GM20000 (cell line): Measurements from ENCODE around the gene GULP1.

Experiments used
- DNase-seq: peaks from one replicate; pipeline ENCODE4 v3.0.0; 2012; ENCODE audit warnings: low spot score
- TF ChIP-seq, protein P1 (sequence below): IDR thresholded peaks from 2 replicates; pipeline ENCODE4 v1.5.1; 2012; ENCODE audit warnings: mild to moderate bottlenecking, control low read depth; ENCODE audit errors: extremely low read depth, missing control alignments

Gene GULP1

DNA sequence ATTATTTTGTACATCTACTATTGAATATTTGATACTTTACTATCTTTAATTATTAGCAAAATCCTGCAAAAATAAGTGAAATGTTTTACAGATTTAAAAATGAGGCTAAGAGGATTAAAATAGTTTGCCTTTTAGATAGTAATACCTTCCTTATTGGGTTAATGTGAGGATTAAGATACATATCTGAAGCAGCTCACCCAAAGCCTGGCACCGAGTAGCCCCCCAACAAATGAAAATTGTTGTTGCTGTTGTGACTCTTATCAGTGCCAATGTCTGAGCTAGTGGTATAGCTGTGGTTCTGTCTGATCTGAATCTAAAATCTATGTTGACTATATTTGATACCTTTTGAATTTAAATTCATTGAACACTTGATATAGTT lies 34.6 kb downstream of the GULP1 start:
- TF ChIP-seq, protein P1, sequence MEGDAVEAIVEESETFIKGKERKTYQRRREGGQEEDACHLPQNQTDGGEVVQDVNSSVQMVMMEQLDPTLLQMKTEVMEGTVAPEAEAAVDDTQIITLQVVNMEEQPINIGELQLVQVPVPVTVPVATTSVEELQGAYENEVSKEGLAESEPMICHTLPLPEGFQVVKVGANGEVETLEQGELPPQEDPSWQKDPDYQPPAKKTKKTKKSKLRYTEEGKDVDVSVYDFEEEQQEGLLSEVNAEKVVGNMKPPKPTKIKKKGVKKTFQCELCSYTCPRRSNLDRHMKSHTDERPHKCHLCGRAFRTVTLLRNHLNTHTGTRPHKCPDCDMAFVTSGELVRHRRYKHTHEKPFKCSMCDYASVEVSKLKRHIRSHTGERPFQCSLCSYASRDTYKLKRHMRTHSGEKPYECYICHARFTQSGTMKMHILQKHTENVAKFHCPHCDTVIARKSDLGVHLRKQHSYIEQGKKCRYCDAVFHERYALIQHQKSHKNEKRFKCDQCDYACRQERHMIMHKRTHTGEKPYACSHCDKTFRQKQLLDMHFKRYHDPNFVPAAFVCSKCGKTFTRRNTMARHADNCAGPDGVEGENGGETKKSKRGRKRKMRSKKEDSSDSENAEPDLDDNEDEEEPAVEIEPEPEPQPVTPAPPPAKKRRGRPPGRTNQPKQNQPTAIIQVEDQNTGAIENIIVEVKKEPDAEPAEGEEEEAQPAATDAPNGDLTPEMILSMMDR = no peak

DNA sequence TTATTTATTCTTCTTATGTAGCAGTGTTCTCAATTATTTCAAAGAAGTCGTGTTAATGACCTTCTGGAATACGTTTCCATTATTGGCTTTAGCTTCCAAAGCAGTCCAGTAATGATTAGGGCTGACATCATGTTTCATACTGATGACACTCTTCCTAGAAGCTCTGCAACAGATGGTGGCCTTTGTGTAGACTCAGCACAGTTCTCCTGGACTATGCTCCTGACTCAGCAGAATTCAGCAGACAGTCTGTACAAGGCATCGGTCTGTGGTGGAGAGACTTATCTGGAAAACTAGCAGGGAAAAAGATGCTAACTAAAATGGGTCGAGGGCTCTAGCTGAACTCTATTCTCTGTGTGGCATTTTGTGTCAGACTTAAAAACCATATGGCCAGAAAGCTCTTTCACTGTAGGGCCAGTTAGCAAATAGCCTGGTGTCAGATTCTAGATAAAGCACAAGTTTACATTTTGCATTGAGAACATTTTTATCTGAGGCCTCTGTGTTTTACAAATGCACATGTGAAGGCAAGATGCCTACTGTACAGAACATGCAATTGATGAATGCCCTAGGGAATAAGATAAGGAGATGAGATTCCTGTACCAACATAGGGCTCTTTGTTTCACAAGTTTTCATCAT lies 35.1 kb downstream of the GULP1 start:
- DNase-seq = no peak
- TF ChIP-seq, protein P1 = no peak

More for the DNA sequence above, 34.6 kb downstream of the GULP1 start:
- no peak for DNase-seq

GRCh38 chr2:188327518-188328213 lies 36.0 kb downstream of the GULP1 start:
- DNase-seq = no peak
- TF ChIP-seq, protein P1 = no peak

- TF ChIP-seq, protein P1 = no peak
- DNase-seq = no peak
Measured at GRCh38 chr2:188328419-188328818, 36.7 kb downstream of the GULP1 start.

- no peak for DNase-seq
- TF ChIP-seq, protein P1 = no peak
Measured at GRCh38 chr2:188330316-188331053, 38.8 kb downstream of the GULP1 start.

GRCh38 chr2:188332619-188333018 lies 40.9 kb downstream of the GULP1 start:
- no peak for DNase-seq
- TF ChIP-seq, protein P1 = no peak
